C4-2B (cell line): Measurements from ENCODE around the gene FBXO42.
A peak's percentile ranks its signal among the peaks of the same experiment; 100 is the strongest.

ENCODE experiments used
- H3K27ac ChIP-seq: fragments of 450-650 bp; 2 replicates; pipeline ENCODE4 v1.5.1; 2017
- CTCF ChIP-seq: fragments of 450-650 bp; conservative IDR thresholded peaks from 2 replicates; pipeline ENCODE4 v1.5.1; 2017; ENCODE audit warnings: mild to moderate bottlenecking
- ZFX ChIP-seq: fragments of 450-650 bp; IDR thresholded peaks from 2 replicates; pipeline ENCODE4 v1.6.1; 2017

Gene FBXO42

GRCh38 chr1:16243936-16244649 lies 108.2 kb downstream of the FBXO42 start:
- no peak overlapping the region for H3K27ac ChIP-seq
- TF ChIP-seq CTCF (peak; percentile 75), ZFX (no peak)

GRCh38 chr1:16243215-16243610 lies 109.1 kb downstream of the FBXO42 start:
- H3K27ac ChIP-seq, result no peak overlapping the region
- no peak for TF ChIP-seq ZFX
- TF ChIP-seq CTCF, result no peak

GRCh38 chr1:16242556-16243214 lies 109.6 kb downstream of the FBXO42 start:
- H3K27ac ChIP-seq, result no peak overlapping the region
- TF ChIP-seq ZFX (no peak), CTCF (no peak)

- TF ChIP-seq CTCF (no peak), ZFX (no peak)
- no peak overlapping the region for H3K27ac ChIP-seq
Observed at GRCh38 chr1:16241221-16241708, 111.0 kb downstream of the FBXO42 start.

GRCh38 chr1:16239972-16240491 lies 112.2 kb downstream of the FBXO42 start:
- TF ChIP-seq ZFX (no peak), CTCF (no peak)
- H3K27ac ChIP-seq, result no peak overlapping the region

GRCh38 chr1:16237343-16237830 lies 114.9 kb downstream of the FBXO42 start:
- no peak for TF ChIP-seq ZFX
- no peak for TF ChIP-seq CTCF
- peak overlapping the region; percentile 86 for H3K27ac ChIP-seq
